Spinal cord (tissue), 10 donors: ENCODE measurements around the gene ZNF575. TPM values are rescaled to one million over a fixed set of nuclear protein-coding genes. Genes with fewer than 3 reads are reported as not detected.
A peak's percentile ranks its signal among the peaks of the same experiment; 100 is the strongest.

Source experiments
- DNase-seq, 6 donors: peaks; one replicate each; pipeline versions ENCODE4 v3.0.0 to v3.0.0-alpha.2; 2013 to 2015; ENCODE audit warnings: low spot score in 6 of 6, low read depth in 4 of 6
- H3K27ac ChIP-seq: one replicate; pipeline ENCODE4 v1.5.1; 2013; ENCODE audit warnings: low read depth, low read length, control low read depth
- H3K27me3 ChIP-seq: one replicate; pipeline ENCODE4 v1.6.1; 2013; ENCODE audit warnings: low read length; ENCODE audit not compliant: control insufficient read depth, insufficient read depth
- H3K36me3 ChIP-seq: one replicate; pipeline ENCODE4 v1.6.1; 2013; ENCODE audit warnings: low read length; ENCODE audit not compliant: control insufficient read depth, insufficient read depth
- H3K4me1 ChIP-seq: one replicate; pipeline ENCODE4 v1.6.1; 2013; ENCODE audit warnings: low read length; ENCODE audit not compliant: control insufficient read depth, insufficient read depth
- H3K4me3 ChIP-seq: one replicate; pipeline ENCODE4 v1.5.1; 2013; ENCODE audit warnings: low read depth, low read length, control low read depth
- H3K9me3 ChIP-seq: one replicate; pipeline ENCODE4 v1.6.1; 2013; ENCODE audit warnings: low read length; ENCODE audit not compliant: control insufficient read depth, insufficient read depth
- WGBS: methylation state at CpG from one replicate; pipeline ENCODE4 v1.1.5; 2013; ENCODE audit warnings: missing lambda C conversion rate; ENCODE audit not compliant: insufficient coverage; 5-methylcytosine and 5-hydroxymethylcytosine counted together
- polyA plus RNA-seq, 2 donors: library from polyadenylated mRNA; unstranded; fragments of 120-200 nt; gene quantifications; one replicate each; pipeline ENCODE4 v1.2.1, GENCODE V29; 2013; ENCODE audit not compliant: insufficient read length in 2 of 2
- total RNA-seq, 2 donors: library from RNA; depleted of rRNA in 1 of 2; stranded (reverse); fragments of 120-200 nt in 1 of 2; fragments of >200 nt in 1 of 2; gene quantifications; one replicate each; pipeline versions ENCODE4 v1.2.3 to v1.2.4, GENCODE V29; 2013 to 2014
- donor health status: healthy.

Gene ZNF575
- total and polyA plus RNA-seq, 4 donors, result 0.40 to 11.2 (median 3.7) TPM

DNA sequence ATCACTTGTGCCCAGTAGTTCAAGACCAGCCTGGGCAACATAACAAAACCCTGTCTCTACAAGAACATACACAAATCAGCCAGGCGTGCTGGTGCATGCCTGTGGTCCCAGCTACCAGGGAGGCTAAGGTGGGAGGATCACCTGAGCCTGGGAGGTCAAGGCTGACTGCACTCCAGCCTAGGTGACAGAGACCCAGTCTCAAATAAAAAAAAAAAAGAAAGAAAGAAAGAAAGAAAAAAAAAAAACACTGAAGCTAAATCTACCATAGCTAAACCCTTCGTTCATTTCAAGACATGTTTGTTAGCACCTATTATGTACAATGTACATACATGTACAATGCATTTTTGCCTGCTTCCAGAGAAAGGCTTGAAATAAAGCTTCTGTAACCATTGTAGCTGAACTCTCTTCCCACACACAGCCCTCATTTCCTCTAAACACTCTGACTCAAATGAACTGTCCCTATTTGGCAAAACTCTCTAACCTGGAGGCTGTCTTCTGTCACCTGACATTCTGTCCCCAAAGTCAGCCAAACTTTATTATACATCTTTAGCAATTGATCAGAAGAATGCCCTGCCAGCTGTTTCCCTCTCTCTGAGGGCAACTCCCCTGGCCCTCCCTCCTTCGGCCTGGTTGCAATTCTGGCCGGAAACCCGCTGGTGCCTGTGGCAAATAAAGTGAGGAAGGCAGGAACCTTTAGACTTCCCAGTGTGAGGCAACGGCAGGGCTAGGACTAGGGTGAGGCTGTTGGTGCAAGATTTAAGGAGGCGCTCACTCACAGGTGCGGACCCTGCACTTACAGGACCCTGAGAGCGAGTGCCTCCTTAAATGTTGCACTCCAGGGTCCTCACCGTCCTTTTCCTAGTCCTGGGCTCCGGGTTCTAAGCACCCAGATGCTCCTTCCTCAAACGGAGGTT, 7.8 kb upstream of the ZNF575 start:
- 9% methylated on average over 10 of the region's 12 CpGs for WGBS
- Histone ChIP-seq H3K4me1 (peaks cover 24% of the 10 kb centered on the region), H3K27me3 (no peaks in the 10 kb centered on the region), H3K36me3 (no peaks in the 10 kb centered on the region), H3K4me3 (peak overlapping the region; percentile 71), H3K27ac (no peak overlapping the region), H3K9me3 (no peaks in the 10 kb centered on the region)
- peak in 2 of 6 donors; percentile 39 to 50 for DNase-seq

DNA sequence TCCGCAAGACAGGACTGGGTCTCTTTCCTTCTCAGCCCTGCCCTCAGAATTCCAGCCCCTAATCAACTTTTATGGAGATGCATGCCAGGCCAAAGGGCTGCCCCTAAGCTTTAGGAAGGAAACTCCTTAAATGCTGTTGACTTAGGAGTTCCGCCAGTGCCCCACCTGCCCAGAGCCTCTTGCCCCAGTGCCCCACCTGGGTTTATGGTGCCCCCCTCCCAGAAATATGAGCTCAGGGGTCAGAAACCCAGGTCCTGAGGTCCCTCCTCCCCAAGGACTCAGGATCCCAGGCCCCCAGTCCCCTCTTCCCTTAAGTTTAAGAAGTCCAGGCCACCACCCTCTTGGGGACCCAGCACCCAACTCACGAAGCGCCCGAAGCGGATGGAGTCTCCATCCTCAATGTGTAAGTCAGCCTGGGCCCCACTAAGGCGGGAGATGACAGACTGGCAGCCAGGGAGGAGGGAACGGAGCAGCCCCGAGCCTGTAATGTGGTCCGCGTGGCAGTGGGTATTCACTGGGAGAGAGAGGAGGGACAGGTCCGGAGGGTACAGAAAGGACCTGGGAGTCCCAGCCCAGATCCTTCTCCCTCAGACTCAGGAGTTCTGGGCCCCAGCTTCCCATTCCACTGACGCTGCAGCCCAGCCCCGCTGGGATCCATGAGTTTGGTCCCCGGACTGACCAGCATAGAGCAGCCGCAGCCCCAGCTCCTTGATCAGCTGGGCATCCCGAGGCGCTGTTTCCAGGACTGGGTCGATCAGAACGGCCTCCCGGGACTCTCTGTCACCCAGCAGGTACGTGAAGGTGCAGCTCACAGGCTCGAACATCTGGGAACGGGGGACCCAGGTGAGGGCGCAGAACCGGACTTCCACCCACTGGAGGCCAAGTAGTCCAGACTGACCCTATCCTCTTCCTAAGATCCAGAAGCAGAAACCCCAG, 6.9 kb upstream of the ZNF575 start:
- Histone ChIP-seq H3K36me3 (no peaks in the 10 kb centered on the region), H3K4me3 (peak overlapping the region; percentile 71), H3K27me3 (no peaks in the 10 kb centered on the region), H3K9me3 (no peaks in the 10 kb centered on the region), H3K27ac (peak overlapping the region; percentile 61), H3K4me1 (peaks cover 24% of the 10 kb centered on the region)
- WGBS, result 5% methylated on average over 23 of the region's 26 CpGs
- DNase-seq, result peak in 1 of 6 donors; percentile 24

DNA sequence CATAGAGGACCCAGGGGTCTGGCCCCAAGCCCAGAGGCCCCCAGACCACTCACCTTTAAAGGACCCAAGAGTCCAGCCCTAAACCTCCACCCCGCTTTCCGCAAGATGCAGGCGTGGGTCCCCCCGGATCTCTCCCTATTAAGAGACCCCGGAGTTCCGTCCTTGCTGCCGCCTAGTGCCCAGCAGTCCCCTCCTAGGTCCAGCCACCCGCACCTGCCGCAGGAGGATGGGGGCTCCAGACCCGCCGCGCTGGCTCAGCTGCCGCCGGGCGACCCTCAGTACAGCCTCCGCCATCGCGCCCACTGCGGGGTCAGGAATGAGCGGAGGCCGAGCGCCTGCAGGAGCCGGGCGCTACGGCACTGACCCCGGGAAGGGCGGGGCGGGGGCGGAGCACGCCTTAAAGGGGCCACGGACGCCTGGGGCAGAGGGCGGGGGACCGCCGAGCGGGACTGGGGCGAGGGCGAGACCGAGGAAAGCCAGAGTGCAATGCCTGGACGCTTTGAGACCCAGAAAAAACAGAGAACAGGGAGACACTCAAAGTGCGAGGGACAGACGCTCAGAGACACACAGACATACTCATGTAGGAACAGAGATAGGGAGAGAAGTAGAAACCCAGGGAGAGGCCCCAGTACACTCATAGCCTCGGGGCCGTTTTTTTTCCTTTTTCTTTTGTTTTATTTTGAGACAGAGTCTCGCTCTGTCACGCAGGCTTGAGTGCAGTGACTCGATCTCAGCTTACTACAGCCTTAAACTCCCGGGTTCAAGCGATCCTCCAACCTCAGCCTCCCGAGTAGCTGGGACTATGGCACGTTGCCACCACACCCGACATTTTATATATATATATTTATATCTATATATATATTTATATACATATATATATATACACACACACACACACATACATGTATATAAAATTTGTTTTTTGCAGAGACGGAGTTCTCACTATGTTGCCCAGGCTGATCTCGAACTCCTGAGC, 5.8 kb upstream of the ZNF575 start, which contains the start of gene ETHE1:
Gene ETHE1, minus strand, starts transcription at position 318 of the 976 bp plus-strand sequence. Its CDS starts 24 bp downstream, at position 294.
- peak in 2 of 6 donors; percentile 86 to 88 for DNase-seq
- H3K27ac ChIP-seq, result peak within 1 kb of the TSS; percentile 61
- no peaks in the 10 kb centered on the region for H3K27me3 ChIP-seq
- peak within 1 kb of the TSS; percentile 71 for H3K4me3 ChIP-seq
- H3K9me3 ChIP-seq, result no peaks in the 10 kb centered on the region
- H3K36me3 ChIP-seq, result no peaks in the 10 kb centered on the region
- 0% methylated on average over 41 of the region's 54 CpGs for WGBS
- H3K4me1 ChIP-seq, result peaks cover 27% of the 10 kb centered on the region

DNA sequence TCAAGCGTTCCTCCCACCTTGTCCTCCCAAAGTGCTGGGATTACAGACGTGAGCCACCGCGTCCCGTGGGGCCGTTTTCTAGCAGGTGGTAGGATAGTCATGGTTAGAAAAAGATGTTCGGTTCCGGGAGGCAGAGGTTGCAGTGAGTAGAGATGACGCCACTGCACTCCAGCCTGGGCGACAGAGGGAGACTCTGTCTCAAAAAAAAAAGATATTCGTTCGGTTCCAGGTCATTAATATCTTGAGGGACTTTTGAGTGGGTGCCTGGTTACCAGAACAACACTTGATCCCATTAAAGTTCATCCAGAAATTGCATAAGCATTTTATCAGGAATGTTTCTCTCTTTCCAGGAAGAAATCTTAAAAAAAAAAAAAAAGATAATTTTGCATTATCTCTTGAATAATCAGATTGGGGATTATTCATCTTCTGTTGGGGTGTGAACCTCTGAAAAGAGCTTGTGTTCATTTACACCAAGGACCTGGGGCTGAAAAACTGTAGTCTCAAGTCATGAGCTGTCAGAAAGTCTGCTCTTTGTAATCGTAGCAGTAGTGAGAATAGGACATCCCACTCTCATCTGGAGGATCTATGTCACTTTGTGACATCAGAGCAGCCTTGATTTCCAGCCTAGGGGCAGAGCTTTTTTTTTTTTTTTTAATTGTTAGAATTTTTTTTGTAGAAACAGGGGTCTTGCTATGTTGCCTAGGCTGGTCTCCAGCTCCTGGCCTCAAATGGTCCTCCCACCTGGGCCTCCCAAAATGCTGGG, 4.9 kb upstream of the ZNF575 start:
- Histone ChIP-seq H3K9me3 (no peaks in the 10 kb centered on the region), H3K27ac (no peak overlapping the region), H3K4me3 (no peak overlapping the region), H3K4me1 (peaks cover 35% of the 10 kb centered on the region), H3K36me3 (no peaks in the 10 kb centered on the region), H3K27me3 (no peaks in the 10 kb centered on the region)
- no CpG with 5 or more reads among the region's 13 CpGs for WGBS
- no peak for DNase-seq

DNA sequence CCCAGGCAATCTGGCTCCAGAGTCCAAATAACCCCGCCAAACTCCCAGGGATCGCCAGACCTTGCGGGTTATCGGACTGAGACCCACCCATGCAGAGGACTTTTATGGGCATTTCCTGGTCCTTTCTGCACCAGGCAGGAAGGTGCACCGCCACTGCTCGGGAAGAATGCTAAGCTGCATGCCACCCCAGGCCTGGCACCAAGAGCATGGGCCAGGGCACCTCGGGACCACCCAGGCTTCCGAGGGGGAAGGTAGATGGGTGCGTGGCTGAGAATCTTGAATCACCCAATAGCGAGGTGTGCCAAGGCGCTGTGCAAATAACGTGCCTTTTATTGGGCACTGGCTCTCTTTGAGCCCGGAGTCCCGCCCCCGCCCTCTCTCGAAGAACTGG, 422 bp upstream of the ZNF575 start:
- no peak for DNase-seq
- peak overlapping the region; percentile 94 for H3K27ac ChIP-seq

DNA sequence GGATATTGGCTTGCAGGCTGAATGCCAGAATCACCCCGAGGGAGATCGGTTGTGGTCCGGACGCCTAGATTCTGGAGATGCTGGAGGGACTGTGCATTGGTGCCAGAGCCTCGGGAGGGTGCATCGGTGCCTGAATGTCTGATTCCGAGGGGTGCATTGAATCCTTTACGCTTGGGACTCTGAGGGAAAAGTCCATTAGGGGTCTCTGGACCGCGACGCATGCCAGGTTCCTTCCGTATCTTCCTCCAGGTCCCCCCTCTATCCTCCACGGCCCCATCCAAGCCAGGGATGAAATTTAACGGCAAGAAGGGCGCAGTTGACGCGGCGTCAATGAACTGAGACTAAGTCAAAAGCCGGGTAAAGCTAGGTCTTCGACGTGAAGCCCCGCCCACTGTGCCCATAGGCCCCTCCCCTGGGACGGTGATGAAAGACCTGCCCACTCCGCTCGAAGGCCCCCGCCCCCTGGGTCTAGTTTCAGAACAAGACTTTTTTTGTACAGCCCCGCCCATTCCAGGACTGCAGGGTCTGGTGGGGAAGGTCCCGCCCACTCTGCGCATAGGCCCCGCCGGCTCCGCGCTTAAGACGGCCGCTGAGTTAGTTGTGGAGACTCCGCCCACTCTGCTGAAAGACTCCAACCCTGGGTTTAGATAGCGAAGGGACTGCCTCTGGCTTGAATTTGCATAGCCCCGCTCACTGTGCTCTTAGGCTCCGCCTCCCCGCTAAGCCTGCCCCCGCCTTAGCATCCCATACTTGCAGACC, 737 bp downstream of the ZNF575 start:
- peaks cover 36% of the 10 kb centered on the region for H3K4me1 ChIP-seq
- no peaks in the 10 kb centered on the region for H3K27me3 ChIP-seq
- peaks cover 2% of the 10 kb centered on the region for H3K9me3 ChIP-seq
- H3K36me3 ChIP-seq, result peaks cover 18% of the 10 kb centered on the region
- under 1% methylated on average over 41 of the region's 41 CpGs for WGBS
- DNase-seq, result peak; percentile 87 to 99 (median 92)
- peak overlapping the region; percentile 78 for H3K4me3 ChIP-seq
- H3K27ac ChIP-seq, result peak overlapping the region; percentile 94

More for the DNA sequence above, 422 bp upstream of the ZNF575 start:
- no peaks in the 10 kb centered on the region for H3K27me3 ChIP-seq
- peak overlapping the region; percentile 78 for H3K4me3 ChIP-seq
- H3K4me1 ChIP-seq, result peaks cover 38% of the 10 kb centered on the region
- peaks cover 9% of the 10 kb centered on the region for H3K36me3 ChIP-seq
- no peaks in the 10 kb centered on the region for H3K9me3 ChIP-seq
- WGBS, result 3% methylated on average over 16 of the region's 16 CpGs

DNA sequence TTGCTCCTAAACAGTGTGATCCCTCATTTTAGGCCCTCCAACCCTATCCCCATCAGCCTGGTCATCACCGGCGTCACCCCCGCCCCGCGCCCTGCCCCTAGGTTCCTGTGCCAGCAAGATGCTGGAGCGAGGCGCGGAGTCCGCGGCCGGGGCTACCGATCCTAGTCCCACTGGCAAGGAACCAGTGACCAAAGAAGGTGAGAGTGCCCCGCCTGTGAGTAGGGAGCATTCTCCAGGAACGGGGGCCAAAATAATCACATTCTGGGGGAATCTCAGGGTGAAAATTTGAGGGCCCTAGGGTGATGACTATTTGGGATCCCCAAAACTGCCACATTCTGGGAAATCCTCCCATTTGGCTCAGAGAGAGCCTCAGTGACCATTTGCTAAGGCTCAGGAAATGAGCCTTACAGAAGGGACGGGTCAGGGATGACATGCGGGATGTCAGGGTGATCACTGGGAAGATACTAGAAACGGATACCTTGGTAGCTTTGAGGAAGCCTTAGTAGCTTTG, 1.4 kb downstream of the ZNF575 start:
- Histone ChIP-seq H3K27ac (peak overlapping the region; percentile 94), H3K4me1 (peaks cover 36% of the 10 kb centered on the region), H3K27me3 (no peaks in the 10 kb centered on the region), H3K9me3 (peaks cover 2% of the 10 kb centered on the region), H3K4me3 (peak overlapping the region; percentile 78), H3K36me3 (peaks cover 25% of the 10 kb centered on the region)
- WGBS, result 9% methylated on average over 17 of the region's 17 CpGs
- no peak for DNase-seq
